Measurements from ENCODE around the gene KIF25. TPM values are rescaled to one million over a fixed set of nuclear protein-coding genes. Genes with fewer than 3 reads are reported as not detected.

KIF25 gene
- total and polyA plus RNA-seq, 7 donors = 0.50 to 0.54 TPM; not detected in 5

DNA sequence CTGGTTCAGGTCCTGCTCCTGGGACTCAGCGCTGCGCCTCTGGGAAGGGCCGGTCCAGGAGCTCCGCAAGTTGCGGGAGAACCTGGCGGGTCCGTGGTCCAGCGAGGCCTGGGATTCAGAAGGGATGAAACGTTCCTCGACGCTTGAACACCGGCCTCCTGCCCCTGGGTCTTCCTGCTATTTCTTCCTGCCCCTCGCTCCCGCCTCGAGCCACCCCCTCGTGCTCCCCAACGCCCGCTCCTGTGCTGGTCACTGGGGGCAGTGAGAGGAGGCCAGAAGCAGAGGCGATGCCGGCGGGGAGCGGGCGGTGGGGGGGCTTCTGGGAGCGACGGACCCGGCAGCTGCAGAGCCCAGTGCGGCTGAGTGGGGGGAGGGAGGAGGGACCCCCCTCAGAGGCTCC, 20.8 kb upstream of the KIF25 start:
- intact Hi-C loops (cut with DNase I) = no loop called here
- H3K27ac ChIP-seq = no peak overlapping the region
- 96 to 97% methylated on average over 27 of the region's 27 CpGs for WGBS, 2 donors
- H3K27me3 ChIP-seq = no peaks in the 10 kb centered on the region
- TF ChIP-seq EP300 (IDR thresholded peaks at IDR 0.05) (no peak), POLR2A (IDR thresholded peaks at IDR 0.05) (no peak), CTCF (IDR thresholded peaks at IDR 0.05) (no peak), POLR2AphosphoS5 (IDR thresholded peaks at IDR 0.05) (no peak)
- no peaks in the 10 kb centered on the region for H3K4me1 ChIP-seq
- H3K4me3 ChIP-seq = no peak overlapping the region
- no peak for DNase-seq
- no peaks in the 10 kb centered on the region for H3K36me3 ChIP-seq
- no peaks in the 10 kb centered on the region for H3K9me3 ChIP-seq

- Histone ChIP-seq H3K27me3 (no peaks in the 10 kb centered on the region), H3K4me3 (no peak overlapping the region), H3K9me3 (no peaks in the 10 kb centered on the region), H3K4me1 (no peaks in the 10 kb centered on the region), H3K27ac (no peak overlapping the region), H3K36me3 (no peaks in the 10 kb centered on the region)
- intact Hi-C loops (cut with DNase I) = no loop called here
- DNase-seq = no peak
- 93 to 94% methylated on average over 43 of the region's 43 CpGs for WGBS, 2 donors
- TF ChIP-seq EP300 (IDR thresholded peaks at IDR 0.05) (no peak), CTCF (IDR thresholded peaks at IDR 0.05) (no peak), POLR2AphosphoS5 (IDR thresholded peaks at IDR 0.05) (no peak), POLR2A (IDR thresholded peaks at IDR 0.05) (no peak)
Observed at GRCh38 chr6:167977717-167978467, 19.6 kb upstream of the KIF25 start.

GRCh38 chr6:167978607-167979006, 18.9 kb upstream of the KIF25 start:
- WGBS, 2 donors = 84 to 90% methylated on average over 7 of the region's 7 CpGs
- H3K4me3 ChIP-seq = no peak overlapping the region

DNA sequence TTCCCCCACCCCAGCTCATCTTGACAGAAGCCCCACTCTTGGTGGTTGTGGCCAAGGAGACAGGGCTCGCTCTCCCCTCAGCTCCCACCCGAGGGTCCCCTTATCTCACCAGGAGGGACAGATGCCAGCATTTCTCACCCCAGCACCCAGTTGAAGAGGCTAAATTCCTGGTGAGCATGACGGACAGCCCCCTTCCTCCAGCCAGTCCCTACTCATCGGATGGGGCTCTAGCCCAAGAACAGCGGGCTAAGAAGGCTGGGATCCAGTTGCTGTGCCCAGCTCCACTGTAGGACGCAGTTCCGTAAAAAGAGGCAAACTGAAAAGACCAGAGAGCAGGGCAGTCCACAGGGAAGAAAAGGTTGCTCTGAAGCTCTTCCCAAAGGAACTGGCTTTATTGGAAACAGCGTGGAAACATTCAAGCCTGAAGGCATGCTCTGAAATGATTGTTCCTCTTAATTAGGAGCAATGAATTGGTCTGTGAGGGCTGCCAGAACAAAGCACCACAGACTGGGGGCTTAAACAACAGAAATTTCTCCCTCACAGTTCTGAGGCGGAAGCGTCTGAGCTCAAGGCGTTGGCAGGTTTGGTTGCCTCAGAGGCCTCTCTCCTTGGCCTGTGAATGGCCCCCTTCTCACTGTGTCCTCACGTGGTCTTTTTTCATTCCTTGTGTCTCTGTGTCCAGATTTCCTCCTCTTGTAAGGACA, 17.9 kb upstream of the KIF25 start:
- Histone ChIP-seq H3K4me3 (no peak overlapping the region), H3K4me1 (no peaks in the 10 kb centered on the region)
- 91 to 94% methylated on average over 12 of the region's 12 CpGs for WGBS, 2 donors

More at GRCh38 chr6:167978607-167979006, 18.9 kb upstream of the KIF25 start:
- Histone ChIP-seq H3K9me3 (no peaks in the 10 kb centered on the region), H3K4me1 (no peaks in the 10 kb centered on the region), H3K27ac (no peak overlapping the region), H3K36me3 (no peaks in the 10 kb centered on the region), H3K27me3 (no peaks in the 10 kb centered on the region)
- intact Hi-C loops (cut with DNase I) = no loop called here
- no peak for DNase-seq
- TF ChIP-seq EP300 (IDR thresholded peaks at IDR 0.05) = no peak
- no peak for TF ChIP-seq POLR2AphosphoS5 (IDR thresholded peaks at IDR 0.05)
- TF ChIP-seq CTCF (IDR thresholded peaks at IDR 0.05) = no peak
- TF ChIP-seq POLR2A (IDR thresholded peaks at IDR 0.05) = no peak

More for the DNA sequence above, 17.9 kb upstream of the KIF25 start:
- intact Hi-C loops (cut with DNase I) = no loop called here
- Histone ChIP-seq H3K9me3 (no peaks in the 10 kb centered on the region), H3K27ac (no peak overlapping the region), H3K27me3 (no peaks in the 10 kb centered on the region), H3K36me3 (no peaks in the 10 kb centered on the region)
- TF ChIP-seq POLR2AphosphoS5 (IDR thresholded peaks at IDR 0.05) (no peak), POLR2A (IDR thresholded peaks at IDR 0.05) (no peak), CTCF (IDR thresholded peaks at IDR 0.05) (no peak), EP300 (IDR thresholded peaks at IDR 0.05) (no peak)
- DNase-seq = no peak
